HEK293 (cell line): ENCODE results near the gene NELL1.

ENCODE experiments used
- CTCF ChIA-PET: fragments of 350-600 bp; formaldehyde crosslinking; extraction: SDS; loops from one replicate; lab custom pipeline; 2021; ENCODE audit warnings: antibody characterized with exemption; lab: Yijun Ruan, JAX
- POLR2A ChIA-PET: fragments of 300-600 bp; formaldehyde crosslinking; extraction: SDS; loops from one replicate; lab custom pipeline; 2020; ENCODE audit warnings: antibody characterized with exemption, inconsistent platforms; lab: Yijun Ruan, JAX
- H3K27ac ChIP-seq: fragments of 200-500 bp; sonication (Bioruptor generic); 2 replicates; pipeline ENCODE4 v1.5.1; 2014; ENCODE audit warnings: low read depth, low read length, control low read depth, inconsistent platforms; ENCODE audit errors: extremely low read depth
- H3K36me3 ChIP-seq, 2 experiments: fragments of 200-500 bp in 1 of 2; sonication (Bioruptor generic) in 1 of 2; 1 replicate in 1 of 2; 2 replicates in 1 of 2; pipeline ENCODE4 v1.5.1; 2014 to 2017; ENCODE audit warnings: inconsistent platforms in 2 of 2, low read length in 2 of 2; ENCODE audit not compliant: control insufficient read depth in 2 of 2, insufficient read depth in 1 of 2
- H3K4me1 ChIP-seq: fragments of 200-500 bp; sonication (Bioruptor generic); 2 replicates; pipeline ENCODE4 v1.5.1; 2014; ENCODE audit warnings: mild to moderate bottlenecking, low read length, inconsistent platforms; ENCODE audit not compliant: control insufficient read depth, insufficient read depth
- H3K4me3 ChIP-seq: 2 replicates; pipeline ENCODE4 v1.5.1; 2011; ENCODE audit warnings: low read depth, mild to moderate bottlenecking, control low read depth, low read length, moderate library complexity
- H3K9me3 ChIP-seq: fragments of 200-500 bp; sonication (Bioruptor generic); 2 replicates; pipeline ENCODE4 v1.5.1; 2014; ENCODE audit warnings: low read depth, low read length, inconsistent platforms; ENCODE audit not compliant: control insufficient read depth, insufficient read depth
- HOXC10 ChIP-seq: sonication (generic); formaldehyde crosslinking; IDR thresholded peaks from 2 replicates; pipeline ENCODE4 v1.8.1; 2023; ENCODE audit warnings: mild to moderate bottlenecking, missing genetic modification reagents
- KLF17 ChIP-seq: fragments of 450-650 bp; formaldehyde crosslinking; IDR thresholded peaks from 2 replicates; pipeline ENCODE4 v1.5.1; 2016; ENCODE audit warnings: missing biosample characterization, missing genetic modification characterization
- SALL2 ChIP-seq: fragments of 450-650 bp; formaldehyde crosslinking; IDR thresholded peaks from 2 replicates; pipeline ENCODE4 v1.5.0; 2017; ENCODE audit warnings: missing biosample characterization, mild to moderate bottlenecking, missing genetic modification characterization, borderline replicate concordance
- SCRT1 ChIP-seq: fragments of 450-650 bp; formaldehyde crosslinking; IDR thresholded peaks from 2 replicates; pipeline ENCODE4 v1.5.1; 2016; ENCODE audit warnings: missing biosample characterization, missing genetic modification characterization, borderline replicate concordance
- TCF7L2 ChIP-seq: IDR thresholded peaks from 2 replicates; pipeline ENCODE4 v1.6.1; 2011; ENCODE audit warnings: low read depth, mild to moderate bottlenecking, inconsistent platforms, low read length, moderate library complexity, borderline replicate concordance
- ZNF112 ChIP-seq: fragments of 450-650 bp; formaldehyde crosslinking; IDR thresholded peaks from 2 replicates; pipeline ENCODE4 v1.5.0; 2017; ENCODE audit warnings: missing biosample characterization, missing genetic modification characterization
- ZNF155 ChIP-seq: fragments of 450-650 bp; formaldehyde crosslinking; IDR thresholded peaks from 2 replicates; pipeline ENCODE4 v1.5.1; 2016; ENCODE audit warnings: missing biosample characterization, missing genetic modification characterization
- ZNF280D ChIP-seq: fragments of 450-650 bp; formaldehyde crosslinking; IDR thresholded peaks from 2 replicates; pipeline ENCODE4 v1.5.1; 2016; ENCODE audit warnings: missing biosample characterization, missing genetic modification characterization
- ZNF350 ChIP-seq: fragments of 450-650 bp; formaldehyde crosslinking; IDR thresholded peaks from 2 replicates; pipeline ENCODE4 v1.5.0; 2017; ENCODE audit warnings: missing biosample characterization, mild to moderate bottlenecking, missing genetic modification characterization
- ZNF449 ChIP-seq: fragments of 450-650 bp; formaldehyde crosslinking; IDR thresholded peaks from 2 replicates; pipeline ENCODE4 v1.5.1; 2017; ENCODE audit warnings: missing biosample characterization, mild to moderate bottlenecking, missing genetic modification characterization, moderate library complexity
- ZNF501 ChIP-seq: fragments of 450-650 bp; formaldehyde crosslinking; IDR thresholded peaks from 2 replicates; pipeline ENCODE4 v1.5.1; 2016; ENCODE audit warnings: missing biosample characterization, missing genetic modification characterization
- ZNF510 ChIP-seq: fragments of 450-650 bp; formaldehyde crosslinking; IDR thresholded peaks from 2 replicates; pipeline ENCODE4 v1.5.1; 2018; ENCODE audit warnings: mild to moderate bottlenecking, missing genetic modification characterization, missing biosample characterization; ENCODE audit not compliant: insufficient replicate concordance
- ZNF521 ChIP-seq: fragments of 450-650 bp; formaldehyde crosslinking; IDR thresholded peaks from 2 replicates; pipeline ENCODE4 v1.5.1; 2017; ENCODE audit warnings: missing biosample characterization, mild to moderate bottlenecking, missing genetic modification characterization
- ZNF544 ChIP-seq: fragments of 450-650 bp; formaldehyde crosslinking; IDR thresholded peaks from 2 replicates; pipeline ENCODE4 v1.5.0; 2017; ENCODE audit warnings: missing biosample characterization, missing genetic modification characterization
- ZNF623 ChIP-seq: fragments of 450-650 bp; formaldehyde crosslinking; IDR thresholded peaks from 2 replicates; pipeline ENCODE4 v1.5.1; 2016; ENCODE audit warnings: missing biosample characterization, missing genetic modification characterization
- ZNF626 ChIP-seq: fragments of 450-650 bp; sonication (Bioruptor Pico); formaldehyde crosslinking; IDR thresholded peaks from 2 replicates; pipeline ENCODE4 v1.5.1; 2018; ENCODE audit warnings: missing biosample characterization, missing genetic modification characterization, inconsistent platforms
- ZNF658 ChIP-seq: fragments of 450-650 bp; formaldehyde crosslinking; IDR thresholded peaks from 2 replicates; pipeline ENCODE4; 2016; ENCODE audit warnings: missing biosample characterization, missing genetic modification characterization
- ZNF747 ChIP-seq: fragments of 450-650 bp; formaldehyde crosslinking; IDR thresholded peaks from 2 replicates; pipeline ENCODE4 v1.5.1; 2016; ENCODE audit warnings: missing biosample characterization, missing genetic modification characterization
- ZNF768 ChIP-seq: fragments of 450-650 bp; formaldehyde crosslinking; IDR thresholded peaks from 2 replicates; pipeline ENCODE4 v1.5.1; 2018; ENCODE audit warnings: missing biosample characterization, mild to moderate bottlenecking, missing genetic modification characterization
- TF ChIP-seq, protein P1 (sequence below): IDR thresholded peaks from 2 replicates; pipeline ENCODE4 v1.6.1; 2011; ENCODE audit warnings: mild to moderate bottlenecking, low read depth, low read length, borderline replicate concordance

Gene NELL1

DNA sequence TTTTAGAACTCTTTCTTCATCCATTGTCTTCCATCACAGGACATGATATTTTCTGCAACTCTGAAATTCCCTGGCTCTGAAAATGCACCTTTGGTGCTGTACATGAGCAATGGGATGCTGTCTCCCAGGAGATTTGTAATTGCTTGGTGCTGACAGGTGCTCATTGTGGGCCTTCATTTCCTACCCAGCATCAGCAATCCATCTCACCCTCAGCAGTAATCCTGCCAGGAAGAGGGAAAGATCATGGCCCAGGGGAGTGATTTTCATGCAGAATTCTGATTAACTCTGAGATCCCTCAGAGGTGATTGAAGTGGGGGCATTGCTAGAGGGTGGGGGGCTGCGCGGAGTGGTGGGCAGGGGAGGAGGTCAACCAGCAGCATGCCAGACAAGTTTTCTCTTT is 651.7 kb downstream of the NELL1 start:
- Histone ChIP-seq H3K4me1 (no peaks in the 10 kb centered on the region), H3K4me3 (no peak overlapping the region), H3K9me3 (no peaks in the 10 kb centered on the region), H3K27ac (no peak overlapping the region), H3K36me3 (no peaks in the 10 kb centered on the region)
- CTCF ChIA-PET: no interaction called here
- POLR2A ChIA-PET: no interaction called here
- TF ChIP-seq ZNF544 (tag by site-specific recombination) (no peak), ZNF768 (tag by site-specific recombination) (no peak), ZNF510 (no peak)

GRCh38 chr11:21321530-21321929 is 652.1 kb downstream of the NELL1 start:
- Histone ChIP-seq H3K9me3 (no peaks in the 10 kb centered on the region), H3K4me3 (no peak overlapping the region), H3K27ac (no peak overlapping the region), H3K36me3 (no peaks in the 10 kb centered on the region), H3K4me1 (no peaks in the 10 kb centered on the region)
- POLR2A ChIA-PET: no interaction called here
- CTCF ChIA-PET: no interaction called here
- TF ChIP-seq ZNF501 (tag by site-specific recombination) (no peak), HOXC10 (no peak), SCRT1 (tag by site-specific recombination) (no peak), ZNF155 (tag by site-specific recombination) (no peak), KLF17 (tag by site-specific recombination) (no peak), ZNF112 (tag by site-specific recombination) (no peak), ZNF350 (tag by site-specific recombination) (no peak), ZNF449 (tag by site-specific recombination) (no peak), ZNF747 (tag by site-specific recombination) (no peak), ZNF626 (tag by site-specific recombination) (no peak), ZNF521 (no peak), TCF7L2 (no peak)

DNA sequence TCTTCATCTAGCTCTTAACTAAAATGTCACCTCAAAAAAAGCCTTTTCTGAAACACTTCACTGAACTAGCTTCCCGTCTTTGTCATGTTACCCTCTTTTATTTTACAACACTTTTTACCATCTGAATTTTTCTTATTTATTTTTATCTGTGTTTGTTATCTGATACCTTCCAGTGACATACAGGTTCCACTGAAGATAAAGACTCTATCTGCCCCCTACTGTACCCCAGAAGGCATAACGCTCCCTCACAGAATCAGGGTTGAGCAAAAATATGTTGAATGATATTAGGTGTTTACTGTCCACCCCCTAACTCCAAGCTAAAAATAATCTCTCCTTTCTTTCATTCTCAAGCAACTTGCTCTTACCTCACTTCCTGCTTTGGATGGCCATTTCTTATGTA is 654.2 kb downstream of the NELL1 start:
- POLR2A ChIA-PET: no interaction called here
- no peaks in the 10 kb centered on the region for H3K4me1 ChIP-seq
- CTCF ChIA-PET: no interaction called here
- no peak for TF ChIP-seq ZNF280D (tag by site-specific recombination)
- TF ChIP-seq SALL2 (tag by site-specific recombination): no peak
- TF ChIP-seq ZNF658 (tag by site-specific recombination): no peak
- TF ChIP-seq, protein P1, sequence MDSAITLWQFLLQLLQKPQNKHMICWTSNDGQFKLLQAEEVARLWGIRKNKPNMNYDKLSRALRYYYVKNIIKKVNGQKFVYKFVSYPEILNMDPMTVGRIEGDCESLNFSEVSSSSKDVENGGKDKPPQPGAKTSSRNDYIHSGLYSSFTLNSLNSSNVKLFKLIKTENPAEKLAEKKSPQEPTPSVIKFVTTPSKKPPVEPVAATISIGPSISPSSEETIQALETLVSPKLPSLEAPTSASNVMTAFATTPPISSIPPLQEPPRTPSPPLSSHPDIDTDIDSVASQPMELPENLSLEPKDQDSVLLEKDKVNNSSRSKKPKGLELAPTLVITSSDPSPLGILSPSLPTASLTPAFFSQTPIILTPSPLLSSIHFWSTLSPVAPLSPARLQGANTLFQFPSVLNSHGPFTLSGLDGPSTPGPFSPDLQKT: no peak
- TF ChIP-seq ZNF623 (tag by site-specific recombination): no peak
- no peak overlapping the region for H3K27ac ChIP-seq
- H3K9me3 ChIP-seq: no peaks in the 10 kb centered on the region
- H3K4me3 ChIP-seq: no peak overlapping the region
- no peaks in the 10 kb centered on the region for H3K36me3 ChIP-seq
